RWPE1 (cell line): ENCODE results near the gene EYS.
"Not testable (repeated sequence)": the region's sequence is repeated elsewhere in the genome, so short reads cannot be mapped to it uniquely, and the experiment has no call there.

Source experiments
- CTCF ChIA-PET: fragments of 350-600 bp; sonication (Branson Sonifier 250); formaldehyde crosslinking; extraction: SDS; loops from one replicate; lab custom pipeline; 2021; lab: Yijun Ruan, JAX
- POLR2A ChIA-PET: fragments of 400-600 bp; formaldehyde crosslinking; extraction: SDS; loops from one replicate; lab custom pipeline; 2020; ENCODE audit warnings: antibody characterized with exemption; ENCODE audit not compliant: low non-redundant PET; lab: Yijun Ruan, JAX
- DNase-seq: peaks from one replicate; pipeline ENCODE4 v3.0.0; 2012; ENCODE audit warnings: low spot score
- H3K27ac ChIP-seq: fragments of 450-650 bp; 2 replicates; pipeline ENCODE4 v1.5.1; 2017
- TF ChIP-seq, protein P1 (sequence below): fragments of 450-650 bp; conservative IDR thresholded peaks from 2 replicates; pipeline ENCODE4 v1.5.1; 2017; ENCODE audit warnings: low read depth, mild to moderate bottlenecking

EYS gene

GRCh38 chr6:63858691-63859090, 1848.3 kb downstream of the EYS start:
- TF ChIP-seq, protein P1, sequence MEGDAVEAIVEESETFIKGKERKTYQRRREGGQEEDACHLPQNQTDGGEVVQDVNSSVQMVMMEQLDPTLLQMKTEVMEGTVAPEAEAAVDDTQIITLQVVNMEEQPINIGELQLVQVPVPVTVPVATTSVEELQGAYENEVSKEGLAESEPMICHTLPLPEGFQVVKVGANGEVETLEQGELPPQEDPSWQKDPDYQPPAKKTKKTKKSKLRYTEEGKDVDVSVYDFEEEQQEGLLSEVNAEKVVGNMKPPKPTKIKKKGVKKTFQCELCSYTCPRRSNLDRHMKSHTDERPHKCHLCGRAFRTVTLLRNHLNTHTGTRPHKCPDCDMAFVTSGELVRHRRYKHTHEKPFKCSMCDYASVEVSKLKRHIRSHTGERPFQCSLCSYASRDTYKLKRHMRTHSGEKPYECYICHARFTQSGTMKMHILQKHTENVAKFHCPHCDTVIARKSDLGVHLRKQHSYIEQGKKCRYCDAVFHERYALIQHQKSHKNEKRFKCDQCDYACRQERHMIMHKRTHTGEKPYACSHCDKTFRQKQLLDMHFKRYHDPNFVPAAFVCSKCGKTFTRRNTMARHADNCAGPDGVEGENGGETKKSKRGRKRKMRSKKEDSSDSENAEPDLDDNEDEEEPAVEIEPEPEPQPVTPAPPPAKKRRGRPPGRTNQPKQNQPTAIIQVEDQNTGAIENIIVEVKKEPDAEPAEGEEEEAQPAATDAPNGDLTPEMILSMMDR: no peak
- no peak overlapping the region for H3K27ac ChIP-seq
- DNase-seq: no peak
- ChIA-PET POLR2A (no interaction called here), CTCF (no interaction called here)

DNA sequence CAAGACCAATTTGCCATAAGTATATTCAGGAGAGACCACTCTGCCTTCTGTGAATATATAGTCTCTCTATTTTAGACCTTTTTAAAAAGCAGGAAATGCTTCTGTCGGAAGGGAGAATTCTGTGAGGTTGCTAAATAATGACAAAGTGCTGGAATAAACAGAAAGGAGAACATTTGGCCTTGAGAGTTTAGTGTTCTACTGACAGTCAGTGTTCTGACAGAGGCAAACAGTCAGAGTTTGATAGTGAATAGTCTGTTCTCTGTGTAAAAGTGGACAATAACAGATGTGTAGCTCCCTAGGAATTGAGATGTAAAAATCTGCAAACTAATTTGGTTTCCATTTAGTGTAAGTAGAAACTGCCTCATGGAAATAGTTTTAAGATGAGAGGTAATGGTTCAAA, 1850.8 kb downstream of the EYS start:
- ChIA-PET POLR2A (no interaction called here), CTCF (interaction anchor here (0.7 kb wide), 1 partner anchor 541 kb away, joined by 5 read pairs; no protein-coding TSS in a partner anchor)
- TF ChIP-seq, protein P1: no peak
- H3K27ac ChIP-seq: no peak overlapping the region
- DNase-seq: no peak

- TF ChIP-seq, protein P1: no peak
- ChIA-PET POLR2A (no interaction called here), CTCF (no interaction called here)
- no peak for DNase-seq
- no peak overlapping the region for H3K27ac ChIP-seq
Measured at GRCh38 chr6:63844287-63844686, 1862.7 kb downstream of the EYS start.

GRCh38 chr6:63839485-63839884, 1867.5 kb downstream of the EYS start:
- ChIA-PET CTCF (no interaction called here), POLR2A (no interaction called here)
- DNase-seq: no peak
- TF ChIP-seq, protein P1: no peak
- no peak overlapping the region for H3K27ac ChIP-seq

GRCh38 chr6:63828678-63829077, 1878.3 kb downstream of the EYS start:
- H3K27ac ChIP-seq, CTCF ChIA-PET, POLR2A ChIA-PET, DNase-seq: not testable (repeated sequence)

DNA sequence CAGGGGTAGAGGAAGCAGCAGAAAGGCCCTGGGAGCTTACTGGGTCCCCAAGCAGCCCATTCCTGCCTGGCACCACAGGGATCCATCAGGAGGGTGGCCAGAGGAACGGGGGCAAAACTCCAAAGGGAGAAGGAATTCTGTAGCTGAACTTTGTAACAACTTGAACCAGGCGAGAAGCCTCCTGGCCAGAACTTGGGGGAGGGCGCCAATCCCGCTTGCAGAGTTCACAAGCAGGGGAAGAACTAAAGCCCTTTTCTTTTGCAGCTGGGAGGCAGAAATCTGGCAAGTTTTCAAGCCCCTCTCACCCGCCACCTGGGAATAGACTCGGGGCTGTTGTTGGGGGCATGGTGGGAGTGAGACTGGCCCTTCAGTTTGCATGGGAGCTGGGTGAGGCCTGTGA, 1882.3 kb downstream of the EYS start:
- ChIA-PET CTCF (interaction anchor here (0.6 kb wide), 1 partner anchor 1561 kb away, joined by 3 read pairs; no protein-coding TSS in a partner anchor), POLR2A (no interaction called here)
- no peak overlapping the region for H3K27ac ChIP-seq
- TF ChIP-seq, protein P1: no peak
- no peak for DNase-seq

DNA sequence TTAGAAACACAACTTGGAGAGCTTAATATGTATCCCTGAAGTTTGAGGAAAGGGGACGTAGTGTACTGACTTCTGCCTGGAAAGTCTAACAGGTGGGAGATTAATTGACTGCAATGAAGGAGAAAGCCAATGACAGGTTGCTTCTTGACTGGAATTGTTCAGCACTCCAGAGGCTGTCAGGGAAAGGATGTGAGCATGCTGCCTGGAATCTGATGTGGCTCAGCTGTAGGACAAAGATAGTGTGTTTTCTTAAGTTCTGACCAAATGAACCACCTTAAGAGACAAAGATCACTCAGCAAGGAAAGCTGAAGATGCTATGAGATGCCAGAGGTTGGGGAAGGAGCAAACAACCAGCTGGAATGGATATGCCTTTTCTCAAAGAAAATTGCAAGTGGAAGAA, 1885.6 kb downstream of the EYS start:
- TF ChIP-seq, protein P1: no peak
- DNase-seq: no peak
- POLR2A ChIA-PET: no interaction called here
- no peak overlapping the region for H3K27ac ChIP-seq
- CTCF ChIA-PET: interaction anchor here (0.6 to 1.3 kb wide), 2 partner anchors 11 to 469 kb away, joined by 3 to 4 read pairs; no protein-coding TSS in a partner anchor
